H1 (cell line): ENCODE results near the gene KIAA1671. TPM values are rescaled to one million over a fixed set of nuclear protein-coding genes. Genes with fewer than 3 reads are reported as not detected.

Source experiments
- CTCF ChIA-PET: fragments of 300-600 bp; sonication (Branson Sonifier 250); formaldehyde crosslinking; loops from one replicate; lab custom pipeline; 2021; ENCODE audit not compliant: partially characterized antibody; lab: Charles Lee
- POLR2A ChIA-PET: fragments of 300-600 bp; sonication (Branson Sonifier 250); formaldehyde crosslinking; loops from one replicate; lab custom pipeline; 2021; ENCODE audit warnings: inconsistent platforms; ENCODE audit not compliant: partially characterized antibody; lab: Charles Lee
- DNase-seq, 2 experiments: peaks; one replicate each; pipeline versions ENCODE4 v3.0.0 to v3.0.0-alpha.2; 2010 to 2022; ENCODE audit warnings: low spot score in 2 of 2, low read depth in 1 of 2, mixed read lengths in 1 of 2
- FAIRE-seq: peaks from 2 replicates; lab custom pipeline; 2011; peaks lifted over from hg19 to GRCh38; lab: Jason Lieb, UNC
- H2AFZ ChIP-seq: 2 replicates; pipeline ENCODE4 v1.8.1; 2012; ENCODE audit warnings: low read length, inconsistent platforms
- H2AK5ac ChIP-seq: 2 replicates; pipeline ENCODE4 v1.6.1; 2013; ENCODE audit warnings: low read depth, low read length
- H2BK120ac ChIP-seq: replicated peaks from 2 replicates; pipeline ENCODE3; 2013; ENCODE audit warnings: low read depth, low read length, inconsistent platforms
- H2BK12ac ChIP-seq: 2 replicates; pipeline ENCODE4 v1.6.1; 2013; ENCODE audit warnings: low read depth, low read length
- H2BK15ac ChIP-seq: 2 replicates; pipeline ENCODE4 v1.6.1; 2013; ENCODE audit warnings: low read length
- H2BK20ac ChIP-seq: 2 replicates; pipeline ENCODE4 v1.6.1; 2013; ENCODE audit warnings: low read length
- H2BK5ac ChIP-seq: 2 replicates; pipeline ENCODE4 v1.6.1; 2013; ENCODE audit warnings: low read depth, low read length
- H3K14ac ChIP-seq: 2 replicates; pipeline ENCODE4 v1.6.1; 2013; ENCODE audit warnings: inconsistent platforms; ENCODE audit not compliant: insufficient read length
- H3K18ac ChIP-seq: 2 replicates; pipeline ENCODE4 v1.6.1; 2013; ENCODE audit warnings: low read length; ENCODE audit errors: extremely low read depth
- H3K23ac ChIP-seq: 2 replicates; pipeline ENCODE4 v1.6.1; 2013; ENCODE audit warnings: inconsistent platforms; ENCODE audit not compliant: insufficient read length
- H3K23me2 ChIP-seq: 2 replicates; pipeline ENCODE4 v1.6.1; 2013; ENCODE audit warnings: low read depth, low read length
- H3K27ac ChIP-seq: 2 replicates; pipeline ENCODE4 v1.6.1; 2011; ENCODE audit warnings: low read depth, low read length, inconsistent platforms
- H3K27me3 ChIP-seq, 4 experiments: replicated peaks in 1 of 4; 1 replicate in 1 of 4; 2 replicates in 3 of 4; pipeline versions ENCODE4 v1.6.1 to v1.8.1; 2011 to 2013; ENCODE audit warnings: low read length in 3 of 4, mild to moderate bottlenecking in 3 of 4, inconsistent platforms in 2 of 4, mixed read lengths in 2 of 4, moderate library complexity in 1 of 4; ENCODE audit not compliant: control insufficient read depth in 3 of 4, insufficient read depth in 3 of 4; ENCODE audit errors: extremely low read depth in 1 of 4
- H3K36me3 ChIP-seq, 4 experiments: 2 replicates each; pipeline versions ENCODE4 v1.6.1 to v1.8.1; 2011 to 2013; ENCODE audit warnings: mild to moderate bottlenecking in 4 of 4, low read length in 3 of 4, moderate library complexity in 2 of 4, control low read depth in 1 of 4, inconsistent platforms in 1 of 4; ENCODE audit not compliant: insufficient read depth in 4 of 4, control insufficient read depth in 2 of 4
- H3K4ac ChIP-seq: replicated peaks from 2 replicates; pipeline ENCODE3; 2013; ENCODE audit warnings: low read length, low read depth, mixed read lengths, inconsistent platforms; ENCODE audit not compliant: insufficient read length
- H3K4me1 ChIP-seq, 4 experiments: replicated peaks in 1 of 4; 1 replicate in 1 of 4; 2 replicates in 3 of 4; pipeline versions ENCODE4 v1.6.1 to v1.8.1; 2011 to 2013; ENCODE audit warnings: low read length in 3 of 4, inconsistent platforms in 2 of 4, mixed read lengths in 1 of 4; ENCODE audit not compliant: insufficient read depth in 4 of 4, control insufficient read depth in 3 of 4
- H3K4me2 ChIP-seq, 2 experiments: 2 replicates each; pipeline versions ENCODE4 v1.6.1 to v1.8.1; 2011 to 2013; ENCODE audit warnings: low read depth in 2 of 2, low read length in 2 of 2, control low read depth in 1 of 2, inconsistent platforms in 1 of 2, mild to moderate bottlenecking in 1 of 2; ENCODE audit not compliant: insufficient read depth in 1 of 2
- H3K4me3 ChIP-seq, 4 experiments: fragments of 200-600, 300-600 bp in 1 of 4; sonication (generic), shearing (Covaris generic), sonication (Bioruptor Twin) in 1 of 4; 2 replicates each; pipeline versions ENCODE4 v1.5.1 to v1.8.1; 2011 to 2016; ENCODE audit warnings: low read length in 4 of 4, low read depth in 3 of 4, control low read depth in 2 of 4, inconsistent platforms in 2 of 4, mild to moderate bottlenecking in 2 of 4, mixed read lengths in 1 of 4, moderate library complexity in 1 of 4; ENCODE audit not compliant: insufficient read depth in 2 of 4; ENCODE audit errors: extremely low read depth in 1 of 4
- H3K56ac ChIP-seq: replicated peaks from 2 replicates; pipeline ENCODE3; 2013; ENCODE audit warnings: low read depth, mild to moderate bottlenecking, mixed read lengths, low read length, inconsistent platforms; ENCODE audit not compliant: insufficient read length
- H3K79me1 ChIP-seq: 2 replicates; pipeline ENCODE4 v1.6.1; 2013; ENCODE audit warnings: low read depth, low read length, control low read depth
- H3K79me2 ChIP-seq, 2 experiments: 2 replicates each; pipeline versions ENCODE4 v1.6.1 to v1.8.1; 2012 to 2013; ENCODE audit warnings: low read length in 2 of 2, mild to moderate bottlenecking in 2 of 2, inconsistent platforms in 1 of 2; ENCODE audit not compliant: insufficient read depth in 2 of 2, control insufficient read depth in 1 of 2
- H3K9ac ChIP-seq, 4 experiments: replicated peaks in 1 of 4; 1 replicate in 1 of 4; 2 replicates in 3 of 4; pipeline versions ENCODE4 v1.6.1 to v1.8.1; 2011 to 2013; ENCODE audit warnings: low read depth in 3 of 4, low read length in 3 of 4, control low read depth in 2 of 4, mild to moderate bottlenecking in 2 of 4, moderate library complexity in 2 of 4, inconsistent platforms in 1 of 4; ENCODE audit errors: extremely low read depth in 1 of 4
- H3K9me3 ChIP-seq, 2 experiments: 2 replicates each; pipeline versions ENCODE4 v1.6.1 to v1.8.1; 2012 to 2013; ENCODE audit warnings: mild to moderate bottlenecking in 2 of 2, moderate library complexity in 2 of 2, control low read depth in 1 of 2, inconsistent platforms in 1 of 2, low read depth in 1 of 2, low read length in 1 of 2, mixed read lengths in 1 of 2; ENCODE audit not compliant: insufficient read depth in 2 of 2
- H4K20me1 ChIP-seq, 2 experiments: replicated peaks in 1 of 2; 2 replicates each; pipeline versions ENCODE3 to v1.8.1; 2011 to 2013; ENCODE audit warnings: inconsistent platforms in 2 of 2, low read length in 2 of 2, mild to moderate bottlenecking in 1 of 2; ENCODE audit not compliant: insufficient read depth in 2 of 2, control insufficient read depth in 1 of 2
- H4K5ac ChIP-seq: 2 replicates; pipeline ENCODE4 v1.6.1; 2013; ENCODE audit warnings: low read length, low read depth, mixed read lengths, inconsistent platforms; ENCODE audit not compliant: insufficient read length
- H4K8ac ChIP-seq: 2 replicates; pipeline ENCODE4 v1.8.0; 2013; ENCODE audit warnings: mild to moderate bottlenecking, moderate library complexity, low read length, inconsistent platforms; ENCODE audit not compliant: insufficient read depth; ENCODE audit errors: extremely low read depth
- H4K91ac ChIP-seq: replicated peaks from 2 replicates; pipeline ENCODE3; 2013; ENCODE audit warnings: low read length, mixed read lengths, inconsistent platforms; ENCODE audit not compliant: insufficient read length
- BCL11A ChIP-seq, 2 experiments: IDR thresholded peaks; one replicate each; pipeline ENCODE4 v1.6.1; 2011; ENCODE audit warnings: low read depth in 2 of 2, low read length in 2 of 2, mild to moderate bottlenecking in 2 of 2
- KDM1A ChIP-seq: fragments of 200-600, 300-600 bp; sonication (generic); IDR thresholded peaks from 2 replicates; pipeline ENCODE4 v1.7.1; 2016; ENCODE audit warnings: mild to moderate bottlenecking, low read length, borderline replicate concordance
- TAF7 ChIP-seq: optimal IDR thresholded peaks from 2 replicates; pipeline ENCODE3; 2011; ENCODE audit warnings: low read depth, mild to moderate bottlenecking, inconsistent platforms, low read length, moderate library complexity, borderline replicate concordance
- YY1 ChIP-seq: IDR thresholded peaks from 2 replicates; pipeline ENCODE4 v1.6.1; 2011; ENCODE audit warnings: low read depth, mild to moderate bottlenecking, low read length
- WGBS, 2 experiments: shearing (Covaris generic) in 1 of 2; methylation state at CpG; one replicate each; pipeline versions ENCODE4 v1.1.6 to v1.1.7; 2013 to 2015; ENCODE audit warnings: low lambda C conversion rate in 2 of 2, mixed read lengths in 2 of 2, inconsistent platforms in 1 of 2, low coverage in 1 of 2, missing lambda C conversion rate in 1 of 2; ENCODE audit not compliant: insufficient replicate concordance in 2 of 2, insufficient coverage in 1 of 2, insufficient read length in 1 of 2; ENCODE audit errors: extremely low coverage in 1 of 2, missing lambda C conversion rate in 1 of 2; 5-methylcytosine and 5-hydroxymethylcytosine counted together
- polyA plus RNA-seq, 7 experiments: library from polyadenylated mRNA; depleted of rRNA in 3 of 7; stranded (reverse) in 5 of 7; unstranded in 2 of 7; fragments of >200 nt in 5 of 7; fragments of 200-250 nt in 2 of 7; gene quantifications; 1 replicate in 5 of 7; 2 replicates in 1 of 7; 4 replicates in 1 of 7; pipeline versions ENCODE4 v1.2.1 to v1.2.3, GENCODE V29; 2011 to 2013; ENCODE audit warnings: missing spikeins in 2 of 7, mixed read lengths in 2 of 7
- total RNA-seq: library from RNA; stranded (reverse); fragmentation: NEBNext Ultra II Directional; extraction: Animal tissue kit (Norgen Biotek cat#: 25700); gene quantifications from 2 replicates; pipeline ENCODE4 v1.2.1, GENCODE V29; 2021
- TF ChIP-seq, protein P1 (sequence below): IDR thresholded peaks from 2 replicates; pipeline ENCODE4 v1.6.1; 2012; ENCODE audit warnings: inconsistent platforms

The KIAA1671 gene
- total and polyA plus RNA-seq, 2 of the 8 experiments (the other 6 are each of a cell fraction or from before 2014, with no cell fraction given), result 6.4 to 23.9 TPM

DNA sequence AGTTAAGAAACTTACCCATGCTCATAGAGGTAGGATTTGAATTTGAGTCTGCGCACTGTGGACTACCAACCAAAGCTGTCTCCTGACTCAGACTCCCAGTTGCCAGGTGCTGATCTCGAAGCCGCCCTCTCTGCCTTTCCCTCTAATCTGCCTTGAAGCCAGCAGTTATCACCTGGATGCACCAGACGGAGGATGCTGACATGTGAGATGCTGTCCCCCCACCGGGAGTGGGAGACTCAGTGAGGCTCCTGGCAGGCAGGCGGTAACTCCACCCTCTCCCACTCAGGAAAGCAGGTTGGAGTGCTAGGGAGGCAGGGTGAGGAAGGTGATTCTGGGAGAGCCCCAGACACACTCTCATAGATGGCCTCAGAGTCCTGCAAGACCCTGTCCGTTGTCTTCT lies 40.4 kb downstream of the KIAA1671 start:
- no peak overlapping the region for H2BK12ac ChIP-seq
- no peak overlapping the region for H3K18ac ChIP-seq
- H2BK15ac ChIP-seq, result no peak overlapping the region
- H3K4me3 ChIP-seq, result no peak overlapping the region
- no peak overlapping the region for H4K5ac ChIP-seq
- no peak overlapping the region; the same call in 1 of the 2 replicates for H4K8ac ChIP-seq
- H2BK20ac ChIP-seq, result no peak overlapping the region
- WGBS, 2 experiments, result 81% methylated on average over 7 of the region's 7 CpGs; no CpG with 5 or more reads in 1 of the 2 experiments
- no peak overlapping the region for H3K4me2 ChIP-seq
- no peak for DNase-seq
- H4K91ac ChIP-seq, result no peak overlapping the region
- no peak overlapping the region for H3K14ac ChIP-seq
- H3K9ac ChIP-seq, result no peak overlapping the region
- peaks cover 14 to 23% (median 18%) of the 10 kb centered on the region in 4 experiments for H3K4me1 ChIP-seq
- no peak for TF ChIP-seq TAF7
- no peak for TF ChIP-seq KDM1A
- TF ChIP-seq BCL11A (IDR thresholded peaks at IDR 0.05; ENCODE audit: low read depth in 2 of 2, low read length in 2 of 2), result no peak
- TF ChIP-seq, protein P1, sequence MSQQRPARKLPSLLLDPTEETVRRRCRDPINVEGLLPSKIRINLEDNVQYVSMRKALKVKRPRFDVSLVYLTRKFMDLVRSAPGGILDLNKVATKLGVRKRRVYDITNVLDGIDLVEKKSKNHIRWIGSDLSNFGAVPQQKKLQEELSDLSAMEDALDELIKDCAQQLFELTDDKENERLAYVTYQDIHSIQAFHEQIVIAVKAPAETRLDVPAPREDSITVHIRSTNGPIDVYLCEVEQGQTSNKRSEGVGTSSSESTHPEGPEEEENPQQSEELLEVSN, result no peak
- TF ChIP-seq YY1, result no peak
- TF ChIP-seq, all 59 proteins: peak for 0
- no peak overlapping the region for H3K4ac ChIP-seq
- CTCF ChIA-PET, result interaction anchor here (0.9 to 1.6 kb wide), 4 partner anchors 11 to 57 kb away, joined by 3 to 4 read pairs (median 3); no protein-coding TSS in a partner anchor
- no peak overlapping the region for H3K56ac ChIP-seq
- H3K9me3 ChIP-seq, result no peaks in the 10 kb centered on the region
- peaks cover 7% of the 10 kb centered on the region for H3K79me1 ChIP-seq
- no peak overlapping the region for H2AFZ ChIP-seq
- H3K27ac ChIP-seq, result no peak overlapping the region
- H2BK120ac ChIP-seq, result no peak overlapping the region
- no peaks in the 10 kb centered on the region for H3K27me3 ChIP-seq
- peaks cover 0 to 5% of the 10 kb centered on the region in 2 experiments; a peak in 1 of 4 replicates for H3K79me2 ChIP-seq
- no peaks in the 10 kb centered on the region for H4K20me1 ChIP-seq
- H2AK5ac ChIP-seq, result no peak overlapping the region; the same call in 1 of the 2 replicates
- H2BK5ac ChIP-seq, result no peak overlapping the region
- 0 out of 2 replicates have a peak, but pooled peaks cover 2% of the 10 kb centered on the region for H3K23me2 ChIP-seq
- FAIRE-seq, result no peak
- H3K23ac ChIP-seq, result no peak overlapping the region
- POLR2A ChIA-PET, result no interaction called here
- H3K36me3 ChIP-seq, result no peaks in the 10 kb centered on the region
